Keratinocyte (primary cell): ENCODE results near the gene FBXW7. TPM values are rescaled to one million over a fixed set of nuclear protein-coding genes. Genes with fewer than 3 reads are reported as not detected.
A peak's percentile ranks its signal among the peaks of the same experiment; 100 is the strongest.

Source experiments
- DNase-seq: peaks from one replicate; pipeline ENCODE4 v3.0.0-alpha.2; 2011; ENCODE audit warnings: low read depth, missing footprints, low spot score
- FAIRE-seq: peaks from 2 replicates; lab custom pipeline; 2011; peaks lifted over from hg19 to GRCh38; lab: Jason Lieb, UNC
- H2AFZ ChIP-seq: 2 replicates; pipeline ENCODE4 v1.6.0; 2012; ENCODE audit warnings: low read length, control low read depth, inconsistent platforms; ENCODE audit not compliant: control insufficient read depth
- H3K27ac ChIP-seq: 2 replicates; pipeline ENCODE4 v1.5.1; 2011; ENCODE audit warnings: low read length; ENCODE audit not compliant: control insufficient read depth, insufficient read depth
- H3K27me3 ChIP-seq: 3 replicates; pipeline ENCODE4 v1.6.0; 2011; ENCODE audit warnings: low read length; ENCODE audit not compliant: control insufficient read depth, insufficient read depth; ENCODE audit errors: extremely low read depth
- H3K36me3 ChIP-seq, 2 experiments: 2 replicates in 1 of 2; 3 replicates in 1 of 2; pipeline ENCODE4 v1.5.1; 2011; ENCODE audit warnings: low read length in 2 of 2, mild to moderate bottlenecking in 1 of 2; ENCODE audit not compliant: control insufficient read depth in 2 of 2, insufficient read depth in 2 of 2; ENCODE audit errors: extremely low read depth in 1 of 2
- H3K4me1 ChIP-seq: 3 replicates; pipeline ENCODE4 v1.5.1; 2011; ENCODE audit warnings: low read length; ENCODE audit not compliant: control insufficient read depth, insufficient read depth; ENCODE audit errors: extremely low read depth
- H3K4me2 ChIP-seq: 3 replicates; pipeline ENCODE4 v1.6.0; 2011; ENCODE audit warnings: low read depth, low read length; ENCODE audit not compliant: control insufficient read depth, insufficient read depth; ENCODE audit errors: extremely low read depth
- H3K4me3 ChIP-seq, 3 experiments: fragments of 200-600 bp in 1 of 3; sonication (generic) in 1 of 3; 2 replicates in 2 of 3; 3 replicates in 1 of 3; pipeline ENCODE4 v1.5.1; 2011 to 2016; ENCODE audit warnings: low read length in 3 of 3, mild to moderate bottlenecking in 3 of 3, control low read depth in 2 of 3, inconsistent platforms in 1 of 3, low read depth in 1 of 3, mixed read lengths in 1 of 3, mixed run types in 1 of 3, moderate library complexity in 1 of 3; ENCODE audit not compliant: control insufficient read depth in 2 of 3, insufficient read depth in 2 of 3; ENCODE audit errors: extremely low read depth in 1 of 3
- H3K79me2 ChIP-seq: 2 replicates; pipeline ENCODE4 v1.6.0; 2012; ENCODE audit warnings: low read length; ENCODE audit not compliant: control insufficient read depth, insufficient read depth
- H3K9ac ChIP-seq: 3 replicates; pipeline ENCODE4 v1.6.0; 2011; ENCODE audit warnings: low read length; ENCODE audit not compliant: control insufficient read depth, insufficient read depth; ENCODE audit errors: extremely low read depth
- H3K9me1 ChIP-seq: 3 replicates; pipeline ENCODE4 v1.6.0; 2011; ENCODE audit warnings: low read length; ENCODE audit not compliant: control insufficient read depth, insufficient read depth; ENCODE audit errors: extremely low read depth
- H3K9me3 ChIP-seq: 2 replicates; pipeline ENCODE4 v1.5.1; 2012; ENCODE audit warnings: low read depth, low read length; ENCODE audit not compliant: control insufficient read depth
- H4K20me1 ChIP-seq: 3 replicates; pipeline ENCODE4 v1.6.0; 2011; ENCODE audit warnings: low read length; ENCODE audit not compliant: control insufficient read depth, insufficient read depth; ENCODE audit errors: extremely low read depth
- CTCF ChIP-seq, 3 experiments: IDR thresholded peaks in 1 of 3; conservative IDR thresholded peaks in 1 of 3; optimal IDR thresholded peaks in 1 of 3; 2 replicates in 2 of 3; 3 replicates in 1 of 3; pipeline versions ENCODE3 to v1.5.1; 2011; ENCODE audit warnings: low read length in 3 of 3, mild to moderate bottlenecking in 3 of 3, moderate library complexity in 2 of 3, control low read depth in 1 of 3, inconsistent platforms in 1 of 3; ENCODE audit not compliant: insufficient read depth in 2 of 3; ENCODE audit errors: extremely low read depth in 1 of 3
- EZH2 ChIP-seq: IDR thresholded peaks from one replicate; pipeline ENCODE4 v1.6.1; 2012; ENCODE audit warnings: inconsistent platforms, mild to moderate bottlenecking, low read length, moderate library complexity
- dilution Hi-C: fragments of 300-500 bp; cut with MboI; formaldehyde crosslinking; loops from one replicate; pipeline ENCODE4 v1.7.0; 2020; ENCODE audit warnings: low sequenced_read_pairs; ENCODE audit not compliant: extremely low pct_ligation_motif_present
- polyA plus RNA-seq, 5 experiments: library from polyadenylated mRNA; depleted of rRNA in 3 of 5; stranded (reverse) in 3 of 5; stranded (forward) in 1 of 5; unstranded in 1 of 5; fragments of >200 nt; gene quantifications; 1 replicate in 1 of 5; 2 replicates in 3 of 5; 3 replicates in 1 of 5; pipeline versions ENCODE4 v1.2.1 to v1.2.3, GENCODE V29; 2011 to 2012; ENCODE audit warnings: missing spikeins in 2 of 5, low read depth in 1 of 5, low replicate concordance in 1 of 5

The FBXW7 gene
- polyA plus RNA-seq, 1 donor (not counting 4 experiments of a cell fraction or from before 2014, with no cell fraction given) = 39.6 TPM

GRCh38 chr4:152427981-152428380 is 107.9 kb downstream of the FBXW7 start:
- no peak overlapping the region for H3K4me3 ChIP-seq
- FAIRE-seq = no peak
- peaks cover 2% of the 10 kb centered on the region for H3K79me2 ChIP-seq
- H3K4me2 ChIP-seq = no peak overlapping the region
- TF ChIP-seq CTCF (optimal IDR thresholded peaks at IDR 0.05 in 1 of 3, IDR thresholded peaks at IDR 0.05 in 1 of 3, conservative IDR thresholded peaks at IDR 0.05 in 1 of 3; ENCODE audit: extremely low read depth in 1 of 3, insufficient read depth in 2 of 3, low read length in 3 of 3) (no peak), EZH2 (no peak)
- no peaks in the 10 kb centered on the region for H3K9me1 ChIP-seq
- H4K20me1 ChIP-seq = no peaks in the 10 kb centered on the region
- H3K27me3 ChIP-seq = no peaks in the 10 kb centered on the region
- H3K4me1 ChIP-seq = no peaks in the 10 kb centered on the region
- dilution Hi-C loops = no loop called here
- H3K9ac ChIP-seq = no peak overlapping the region
- H2AFZ ChIP-seq = no peak overlapping the region
- H3K27ac ChIP-seq = no peak overlapping the region
- no peaks in the 10 kb centered on the region for H3K9me3 ChIP-seq
- no peak for DNase-seq
- H3K36me3 ChIP-seq = no peaks in the 10 kb centered on the region

DNA sequence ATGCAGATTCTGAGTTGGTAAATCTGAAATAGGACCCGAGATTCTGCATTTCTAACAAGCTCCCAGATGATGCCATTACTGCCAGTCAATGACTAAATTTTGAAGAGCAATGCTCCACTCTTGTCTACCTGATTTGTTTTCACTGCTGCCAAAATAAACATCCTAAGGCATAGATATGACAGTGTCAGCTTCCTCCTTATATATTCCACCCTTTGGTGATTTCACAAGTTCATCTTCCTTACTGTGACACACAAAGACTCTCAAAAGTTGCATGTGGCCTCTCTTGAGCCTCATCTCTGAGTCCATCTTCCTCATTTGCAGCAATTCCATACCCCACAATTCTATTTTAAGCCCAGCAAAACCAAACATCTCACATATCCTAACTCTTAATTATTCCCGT is 110.9 kb downstream of the FBXW7 start:
- Histone ChIP-seq H3K4me1 (no peaks in the 10 kb centered on the region), H3K9me3 (no peaks in the 10 kb centered on the region), H4K20me1 (no peaks in the 10 kb centered on the region), H3K4me3 (no peak overlapping the region), H3K9ac (no peak overlapping the region), H3K27ac (no peak overlapping the region), H3K9me1 (no peaks in the 10 kb centered on the region), H3K79me2 (peaks cover 4% of the 10 kb centered on the region), H3K4me2 (no peak overlapping the region), H2AFZ (no peak overlapping the region), H3K36me3 (no peaks in the 10 kb centered on the region), H3K27me3 (no peaks in the 10 kb centered on the region)
- TF ChIP-seq EZH2 = no peak
- TF ChIP-seq CTCF (optimal IDR thresholded peaks at IDR 0.05 in 1 of 3, IDR thresholded peaks at IDR 0.05 in 1 of 3, conservative IDR thresholded peaks at IDR 0.05 in 1 of 3; ENCODE audit: extremely low read depth in 1 of 3, insufficient read depth in 2 of 3, low read length in 3 of 3) = no peak
- peak; percentile 57 for FAIRE-seq
- no peak for DNase-seq
- dilution Hi-C loops = no loop called here
